ENCODE results near the gene COPS6. TPM values are rescaled to one million over a fixed set of nuclear protein-coding genes. Genes with fewer than 3 reads are reported as not detected.
A peak's percentile ranks its signal among the peaks of the same experiment; 100 is the strongest.

The COPS6 gene
- polyA plus RNA-seq, 1 of the 3 experiments (the other 2 are of a cell fraction), result 435 TPM

DNA sequence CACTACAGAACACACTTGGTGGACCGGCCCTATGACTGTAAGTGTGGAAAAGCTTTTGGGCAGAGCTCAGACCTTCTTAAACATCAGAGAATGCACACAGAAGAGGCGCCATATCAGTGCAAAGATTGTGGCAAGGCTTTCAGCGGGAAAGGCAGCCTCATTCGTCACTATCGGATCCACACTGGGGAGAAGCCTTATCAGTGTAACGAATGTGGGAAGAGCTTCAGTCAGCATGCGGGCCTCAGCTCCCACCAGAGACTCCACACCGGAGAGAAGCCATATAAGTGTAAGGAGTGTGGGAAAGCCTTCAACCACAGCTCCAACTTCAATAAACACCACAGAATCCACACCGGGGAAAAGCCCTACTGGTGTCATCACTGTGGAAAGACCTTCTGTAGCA is 24.6 kb upstream of the COPS6 start:
- H3K9me2 ChIP-seq, result no peaks in the 10 kb centered on the region
- H3K27ac ChIP-seq (ENCODE audit: low read depth in 2 of 2, low read length in 1 of 2), result no peak overlapping the region
- no peaks in the 10 kb centered on the region for H3K9me3 ChIP-seq
- peaks cover 24 to 56% of the 10 kb centered on the region in 2 experiments for H3K36me3 ChIP-seq (replicated peaks in 1 of 2; ENCODE audit: control insufficient read depth in 1 of 2, insufficient read depth in 2 of 2, low read length in 1 of 2)
- no peaks in the 10 kb centered on the region for H3K79me2 ChIP-seq (ENCODE audit: insufficient read depth)
- WGBS (ENCODE audit: low lambda C conversion rate), result 98% methylated on average over 9 of the region's 9 CpGs
- ChIA-PET POLR2A (interaction anchor here (0.9 to 1.3 kb wide), 4 partner anchors 12 to 187 kb away, joined by 3 to 7 read pairs (median 3); partner anchors contain the start of genes OR2AE1, ZKSCAN1 and ZSCAN21), CTCF (interaction anchor here (1.2 to 2.4 kb wide), 7 partner anchors 9 to 84 kb away, joined by 4 to 10 read pairs (median 8); partner anchors contain the start of genes ZNF3 and ZSCAN21)
- no peaks in the 10 kb centered on the region for H3K27me3 ChIP-seq (ENCODE audit: insufficient read depth)
- no peaks in the 10 kb centered on the region for H4K20me1 ChIP-seq (ENCODE audit: insufficient read depth)
- H3F3A ChIP-seq (replicated peaks; ENCODE audit: insufficient read depth), result peaks cover 38% of the 10 kb centered on the region
- DNase-seq, result no peak
- H3K4me2 ChIP-seq, result no peak overlapping the region
- H2AFZ ChIP-seq (ENCODE audit: low read depth), result no peak overlapping the region
- no peak overlapping the region for H3K9ac ChIP-seq
- H3K4me1 ChIP-seq (ENCODE audit: control insufficient read depth in 1 of 2, insufficient read depth in 2 of 2, low read depth in 1 of 2, low read length in 1 of 2), result peaks cover 0 to 21% of the 10 kb centered on the region in 2 experiments; a peak in 1 of 4 replicates
- TF ChIP-seq, protein P1, sequence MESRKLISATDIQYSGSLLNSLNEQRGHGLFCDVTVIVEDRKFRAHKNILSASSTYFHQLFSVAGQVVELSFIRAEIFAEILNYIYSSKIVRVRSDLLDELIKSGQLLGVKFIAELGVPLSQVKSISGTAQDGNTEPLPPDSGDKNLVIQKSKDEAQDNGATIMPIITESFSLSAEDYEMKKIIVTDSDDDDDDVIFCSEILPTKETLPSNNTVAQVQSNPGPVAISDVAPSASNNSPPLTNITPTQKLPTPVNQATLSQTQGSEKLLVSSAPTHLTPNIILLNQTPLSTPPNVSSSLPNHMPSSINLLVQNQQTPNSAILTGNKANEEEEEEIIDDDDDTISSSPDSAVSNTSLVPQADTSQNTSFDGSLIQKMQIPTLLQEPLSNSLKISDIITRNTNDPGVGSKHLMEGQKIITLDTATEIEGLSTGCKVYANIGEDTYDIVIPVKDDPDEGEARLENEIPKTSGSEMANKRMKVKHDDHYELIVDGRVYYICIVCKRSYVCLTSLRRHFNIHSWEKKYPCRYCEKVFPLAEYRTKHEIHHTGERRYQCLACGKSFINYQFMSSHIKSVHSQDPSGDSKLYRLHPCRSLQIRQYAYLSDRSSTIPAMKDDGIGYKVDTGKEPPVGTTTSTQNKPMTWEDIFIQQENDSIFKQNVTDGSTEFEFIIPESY (IDR thresholded peaks at IDR 0.05; ENCODE audit: borderline replicate concordance, low read depth), result no peak
- TF ChIP-seq, protein P2, sequence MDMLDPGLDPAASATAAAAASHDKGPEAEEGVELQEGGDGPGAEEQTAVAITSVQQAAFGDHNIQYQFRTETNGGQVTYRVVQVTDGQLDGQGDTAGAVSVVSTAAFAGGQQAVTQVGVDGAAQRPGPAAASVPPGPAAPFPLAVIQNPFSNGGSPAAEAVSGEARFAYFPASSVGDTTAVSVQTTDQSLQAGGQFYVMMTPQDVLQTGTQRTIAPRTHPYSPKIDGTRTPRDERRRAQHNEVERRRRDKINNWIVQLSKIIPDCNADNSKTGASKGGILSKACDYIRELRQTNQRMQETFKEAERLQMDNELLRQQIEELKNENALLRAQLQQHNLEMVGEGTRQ (IDR thresholded peaks at IDR 0.05; ENCODE audit: borderline replicate concordance, low read depth, low read length), result no peak
- TF ChIP-seq TAF1 (IDR thresholded peaks at IDR 0.05; ENCODE audit: borderline replicate concordance, low read depth, low read length) (no peak), GATA2 (CRISPR knock-in tag; IDR thresholded peaks at IDR 0.05) (no peak), RAD21 (IDR thresholded peaks at IDR 0.05; ENCODE audit: low read length) (no peak), TCF12 (IDR thresholded peaks at IDR 0.05) (no peak), ELF1 (IDR thresholded peaks at IDR 0.05) (no peak), NRF1 (IDR thresholded peaks at IDR 0.05; ENCODE audit: low read depth, low read length) (no peak), FOXM1 (IDR thresholded peaks at IDR 0.05; ENCODE audit: low read depth) (no peak), YY1 (IDR thresholded peaks at IDR 0.05; ENCODE audit: low read depth) (no peak)
- no peak overlapping the region for H3K4me3 ChIP-seq (ENCODE audit: low read depth in 2 of 2, low read length in 1 of 2)

DNA sequence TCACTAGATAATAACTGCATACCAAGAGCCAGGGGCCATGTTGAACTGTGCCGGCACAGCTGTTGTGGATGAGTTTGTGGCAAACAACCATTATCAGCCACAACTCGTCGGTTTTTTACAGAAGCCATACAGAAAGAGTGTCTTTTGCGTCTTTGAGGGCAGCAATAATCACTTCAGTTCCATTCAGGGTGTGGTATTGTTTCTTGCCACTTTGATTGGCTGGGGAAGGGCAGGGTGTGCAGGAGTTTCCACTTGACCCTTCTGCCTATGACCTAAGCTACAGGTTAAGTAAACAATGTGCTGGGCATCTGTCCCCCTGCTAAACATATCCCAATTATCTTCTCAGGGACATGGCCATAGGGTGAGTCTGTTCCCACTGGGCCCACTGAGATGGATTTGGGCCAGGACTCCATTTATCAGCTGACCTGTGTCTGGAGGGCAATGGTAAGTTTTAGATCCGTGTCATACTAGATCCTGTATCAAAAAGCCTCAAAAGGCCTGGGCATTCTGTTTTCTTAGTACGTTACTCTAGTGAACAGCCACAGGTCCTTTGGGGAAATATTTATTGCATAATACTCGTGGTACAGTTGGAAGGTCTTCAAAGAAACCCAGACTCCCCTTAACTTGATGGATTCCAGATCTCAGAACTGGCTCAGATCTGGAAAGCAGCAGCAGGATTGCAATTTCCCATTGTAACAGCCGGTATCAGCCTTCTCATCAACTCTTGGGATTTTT is 23.1 kb upstream of the COPS6 start:
- CTCF ChIA-PET, result interaction anchor here (1.2 to 1.9 kb wide), 3 partner anchors 9 to 15 kb away, joined by 3 to 6 read pairs (median 6); partner anchors contain the start of gene ZNF3
- peak; percentile 65 for DNase-seq
- TF ChIP-seq TCF12 (IDR thresholded peaks at IDR 0.05), result peak; percentile 95
- TF ChIP-seq SIN3A (IDR thresholded peaks at IDR 0.05; ENCODE audit: borderline replicate concordance, low read depth, low read length), result 0 out of 2 replicates have a peak, but pooled peaks have one; percentile 11
- TF ChIP-seq NRF1 (IDR thresholded peaks at IDR 0.05; ENCODE audit: low read depth, low read length), result no peak
- TF ChIP-seq, protein P3, sequence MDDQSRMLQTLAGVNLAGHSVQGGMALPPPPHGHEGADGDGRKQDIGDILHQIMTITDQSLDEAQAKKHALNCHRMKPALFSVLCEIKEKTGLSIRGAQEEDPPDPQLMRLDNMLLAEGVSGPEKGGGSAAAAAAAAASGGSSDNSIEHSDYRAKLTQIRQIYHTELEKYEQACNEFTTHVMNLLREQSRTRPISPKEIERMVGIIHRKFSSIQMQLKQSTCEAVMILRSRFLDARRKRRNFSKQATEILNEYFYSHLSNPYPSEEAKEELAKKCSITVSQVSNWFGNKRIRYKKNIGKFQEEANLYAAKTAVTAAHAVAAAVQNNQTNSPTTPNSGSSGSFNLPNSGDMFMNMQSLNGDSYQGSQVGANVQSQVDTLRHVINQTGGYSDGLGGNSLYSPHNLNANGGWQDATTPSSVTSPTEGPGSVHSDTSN (IDR thresholded peaks at IDR 0.05), result peak; percentile 69
- TF ChIP-seq NFIC (IDR thresholded peaks at IDR 0.05; ENCODE audit: borderline replicate concordance), result peak; percentile 77; the same call in 1 of the 2 replicates
- TF ChIP-seq, protein P4, sequence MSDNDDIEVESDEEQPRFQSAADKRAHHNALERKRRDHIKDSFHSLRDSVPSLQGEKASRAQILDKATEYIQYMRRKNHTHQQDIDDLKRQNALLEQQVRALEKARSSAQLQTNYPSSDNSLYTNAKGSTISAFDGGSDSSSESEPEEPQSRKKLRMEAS (IDR thresholded peaks at IDR 0.05; ENCODE audit: low read depth), result no peak
- no peak for TF ChIP-seq MEF2A (IDR thresholded peaks at IDR 0.05; ENCODE audit: borderline replicate concordance, low read depth)
- TF ChIP-seq, protein P5, sequence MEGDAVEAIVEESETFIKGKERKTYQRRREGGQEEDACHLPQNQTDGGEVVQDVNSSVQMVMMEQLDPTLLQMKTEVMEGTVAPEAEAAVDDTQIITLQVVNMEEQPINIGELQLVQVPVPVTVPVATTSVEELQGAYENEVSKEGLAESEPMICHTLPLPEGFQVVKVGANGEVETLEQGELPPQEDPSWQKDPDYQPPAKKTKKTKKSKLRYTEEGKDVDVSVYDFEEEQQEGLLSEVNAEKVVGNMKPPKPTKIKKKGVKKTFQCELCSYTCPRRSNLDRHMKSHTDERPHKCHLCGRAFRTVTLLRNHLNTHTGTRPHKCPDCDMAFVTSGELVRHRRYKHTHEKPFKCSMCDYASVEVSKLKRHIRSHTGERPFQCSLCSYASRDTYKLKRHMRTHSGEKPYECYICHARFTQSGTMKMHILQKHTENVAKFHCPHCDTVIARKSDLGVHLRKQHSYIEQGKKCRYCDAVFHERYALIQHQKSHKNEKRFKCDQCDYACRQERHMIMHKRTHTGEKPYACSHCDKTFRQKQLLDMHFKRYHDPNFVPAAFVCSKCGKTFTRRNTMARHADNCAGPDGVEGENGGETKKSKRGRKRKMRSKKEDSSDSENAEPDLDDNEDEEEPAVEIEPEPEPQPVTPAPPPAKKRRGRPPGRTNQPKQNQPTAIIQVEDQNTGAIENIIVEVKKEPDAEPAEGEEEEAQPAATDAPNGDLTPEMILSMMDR (IDR thresholded peaks at IDR 0.05), result no peak
- TF ChIP-seq YY1 (IDR thresholded peaks at IDR 0.05; ENCODE audit: low read depth), result no peak
- TF ChIP-seq EP300 (IDR thresholded peaks at IDR 0.05; ENCODE audit: borderline replicate concordance in 1 of 2, low read depth in 1 of 2, low read length in 1 of 2), result peak; percentile 16 to 55; a peak in 2 of 4 replicates
- no peak; the same call in 1 of the 2 replicates for TF ChIP-seq JUND (IDR thresholded peaks at IDR 0.05)
- TF ChIP-seq, protein P2 (IDR thresholded peaks at IDR 0.05; ENCODE audit: borderline replicate concordance, low read depth, low read length), result no peak
- no peak for TF ChIP-seq FOXJ3 (CRISPR knock-in tag; IDR thresholded peaks at IDR 0.05)

More for the DNA sequence above, 23.1 kb upstream of the COPS6 start:
- POLR2A ChIA-PET, result interaction anchor here (0.5 kb wide), 1 partner anchor 16 kb away, joined by 3 read pairs; the partner anchor contains the start of gene ZSCAN21
- H2AFZ ChIP-seq (ENCODE audit: low read depth), result no peak overlapping the region
- H3K79me2 ChIP-seq (ENCODE audit: insufficient read depth), result no peaks in the 10 kb centered on the region
- 41% methylated on average over 8 of the region's 8 CpGs for WGBS (ENCODE audit: low lambda C conversion rate)
- H3K4me2 ChIP-seq, result no peak overlapping the region
- H4K20me1 ChIP-seq (ENCODE audit: insufficient read depth), result no peaks in the 10 kb centered on the region
- no peak overlapping the region for H3K4me3 ChIP-seq (ENCODE audit: low read depth in 2 of 2, low read length in 1 of 2)
- peak overlapping the region; percentile 29 to 50; a peak in 3 of 4 replicates for H3K27ac ChIP-seq (ENCODE audit: low read depth in 2 of 2, low read length in 1 of 2)
- peaks cover 11% of the 10 kb centered on the region for H3K9me3 ChIP-seq
- H3K9ac ChIP-seq, result no peak overlapping the region
- peaks cover 0 to 21% of the 10 kb centered on the region in 2 experiments; a peak in 1 of 4 replicates for H3K4me1 ChIP-seq (ENCODE audit: control insufficient read depth in 1 of 2, insufficient read depth in 2 of 2, low read depth in 1 of 2, low read length in 1 of 2)
- no peaks in the 10 kb centered on the region for H3K27me3 ChIP-seq (ENCODE audit: insufficient read depth)
- peaks cover 27 to 56% of the 10 kb centered on the region in 2 experiments for H3K36me3 ChIP-seq (replicated peaks in 1 of 2; ENCODE audit: control insufficient read depth in 1 of 2, insufficient read depth in 2 of 2, low read length in 1 of 2)
- no peaks in the 10 kb centered on the region for H3K9me2 ChIP-seq
- H3F3A ChIP-seq (replicated peaks; ENCODE audit: insufficient read depth), result peaks cover 44% of the 10 kb centered on the region

All from SK-N-SH (cell line).